Measurements from ENCODE around the gene SPRYD3.

The SPRYD3 gene

GRCh38 chr12:53068811-53069585 is 10.2 kb downstream of the SPRYD3 start:
- no peaks in the 10 kb centered on the region for H3K27me3 ChIP-seq (ENCODE audit: control insufficient read depth, insufficient read depth, low read length)
- no peak overlapping the region for H3K4me3 ChIP-seq (ENCODE audit: low read length)
- no peak overlapping the region for H3K9ac ChIP-seq (ENCODE audit: low read length)
- peaks cover 18% of the 10 kb centered on the region for H3K4me1 ChIP-seq (ENCODE audit: control insufficient read depth, insufficient read depth, low read length)
- peaks cover 20% of the 10 kb centered on the region for H3K36me3 ChIP-seq (ENCODE audit: control insufficient read depth, insufficient read depth, low read length)
- H3K27ac ChIP-seq (ENCODE audit: low read depth, low read length), result no peak overlapping the region

GRCh38 chr12:53067993-53068770 is 11.0 kb downstream of the SPRYD3 start:
- Histone ChIP-seq H3K4me1 (ENCODE audit: control insufficient read depth, insufficient read depth, low read length) (peaks cover 18% of the 10 kb centered on the region), H3K27me3 (ENCODE audit: control insufficient read depth, insufficient read depth, low read length) (no peaks in the 10 kb centered on the region), H3K36me3 (ENCODE audit: control insufficient read depth, insufficient read depth, low read length) (peaks cover 20% of the 10 kb centered on the region), H3K27ac (ENCODE audit: low read depth, low read length) (no peak overlapping the region), H3K4me3 (ENCODE audit: low read length) (no peak overlapping the region), H3K9ac (ENCODE audit: low read length) (no peak overlapping the region)

GRCh38 chr12:53067074-53067992 is 11.9 kb downstream of the SPRYD3 start:
- H3K36me3 ChIP-seq (ENCODE audit: control insufficient read depth, insufficient read depth, low read length), result peaks cover 20% of the 10 kb centered on the region
- H3K4me1 ChIP-seq (ENCODE audit: control insufficient read depth, insufficient read depth, low read length), result peaks cover 15% of the 10 kb centered on the region
- H3K9ac ChIP-seq (ENCODE audit: low read length), result no peak overlapping the region
- H3K27me3 ChIP-seq (ENCODE audit: control insufficient read depth, insufficient read depth, low read length), result no peaks in the 10 kb centered on the region
- H3K4me3 ChIP-seq (ENCODE audit: low read length), result no peak overlapping the region
- no peak overlapping the region for H3K27ac ChIP-seq (ENCODE audit: low read depth, low read length)

GRCh38 chr12:53065975-53066931 is 12.9 kb downstream of the SPRYD3 start:
- Histone ChIP-seq H3K9ac (ENCODE audit: low read length) (no peak overlapping the region), H3K4me1 (ENCODE audit: control insufficient read depth, insufficient read depth, low read length) (peaks cover 4% of the 10 kb centered on the region), H3K27ac (ENCODE audit: low read depth, low read length) (no peak overlapping the region), H3K27me3 (ENCODE audit: control insufficient read depth, insufficient read depth, low read length) (no peaks in the 10 kb centered on the region), H3K36me3 (ENCODE audit: control insufficient read depth, insufficient read depth, low read length) (peaks cover 19% of the 10 kb centered on the region), H3K4me3 (ENCODE audit: low read length) (peak overlapping the region; percentile 29)

GRCh38 chr12:53065470-53065869 is 13.7 kb downstream of the SPRYD3 start:
- Histone ChIP-seq H3K9ac (ENCODE audit: low read length) (no peak overlapping the region), H3K27ac (ENCODE audit: low read depth, low read length) (peak overlapping the region; percentile 0)

GRCh38 chr12:53064613-53065436 is 14.4 kb downstream of the SPRYD3 start:
- Histone ChIP-seq H3K36me3 (ENCODE audit: control insufficient read depth, insufficient read depth, low read length) (peaks cover 11% of the 10 kb centered on the region), H3K27ac (ENCODE audit: low read depth, low read length) (peak overlapping the region; percentile 2), H3K4me3 (ENCODE audit: low read length) (no peak overlapping the region), H3K27me3 (ENCODE audit: control insufficient read depth, insufficient read depth, low read length) (no peaks in the 10 kb centered on the region), H3K4me1 (ENCODE audit: control insufficient read depth, insufficient read depth, low read length) (peaks cover 2% of the 10 kb centered on the region), H3K9ac (ENCODE audit: low read length) (no peak overlapping the region)

More at GRCh38 chr12:53065470-53065869, 13.7 kb downstream of the SPRYD3 start:
- H3K4me1 ChIP-seq (ENCODE audit: control insufficient read depth, insufficient read depth, low read length), result peaks cover 2% of the 10 kb centered on the region
- no peak overlapping the region for H3K4me3 ChIP-seq (ENCODE audit: low read length)
- H3K36me3 ChIP-seq (ENCODE audit: control insufficient read depth, insufficient read depth, low read length), result peaks cover 12% of the 10 kb centered on the region
- H3K27me3 ChIP-seq (ENCODE audit: control insufficient read depth, insufficient read depth, low read length), result no peaks in the 10 kb centered on the region

- H3K27me3 ChIP-seq (ENCODE audit: control insufficient read depth, insufficient read depth, low read length), result no peaks in the 10 kb centered on the region
- no peak overlapping the region for H3K4me3 ChIP-seq (ENCODE audit: low read length)
- no peak overlapping the region for H3K9ac ChIP-seq (ENCODE audit: low read length)
- H3K36me3 ChIP-seq (ENCODE audit: control insufficient read depth, insufficient read depth, low read length), result peaks cover 11% of the 10 kb centered on the region
- H3K4me1 ChIP-seq (ENCODE audit: control insufficient read depth, insufficient read depth, low read length), result peaks cover 2% of the 10 kb centered on the region
- H3K27ac ChIP-seq (ENCODE audit: low read depth, low read length), result no peak overlapping the region
These were observed 15.2 kb downstream of the SPRYD3 start for GRCh38 chr12:53063708-53064612.

GRCh38 chr12:53062977-53063707 is 16.0 kb downstream of the SPRYD3 start:
- no peaks in the 10 kb centered on the region for H3K27me3 ChIP-seq (ENCODE audit: control insufficient read depth, insufficient read depth, low read length)
- H3K4me3 ChIP-seq (ENCODE audit: low read length), result no peak overlapping the region
- no peak overlapping the region for H3K27ac ChIP-seq (ENCODE audit: low read depth, low read length)
- H3K36me3 ChIP-seq (ENCODE audit: control insufficient read depth, insufficient read depth, low read length), result peaks cover 8% of the 10 kb centered on the region
- no peak overlapping the region for H3K9ac ChIP-seq (ENCODE audit: low read length)
- peaks cover 2% of the 10 kb centered on the region for H3K4me1 ChIP-seq (ENCODE audit: control insufficient read depth, insufficient read depth, low read length)

- no peak overlapping the region for H3K27ac ChIP-seq (ENCODE audit: low read depth, low read length)
- peaks cover 2% of the 10 kb centered on the region for H3K4me1 ChIP-seq (ENCODE audit: control insufficient read depth, insufficient read depth, low read length)
- H3K9ac ChIP-seq (ENCODE audit: low read length), result no peak overlapping the region
- peaks cover 7% of the 10 kb centered on the region for H3K36me3 ChIP-seq (ENCODE audit: control insufficient read depth, insufficient read depth, low read length)
- H3K4me3 ChIP-seq (ENCODE audit: low read length), result no peak overlapping the region
- H3K27me3 ChIP-seq (ENCODE audit: control insufficient read depth, insufficient read depth, low read length), result no peaks in the 10 kb centered on the region
These were observed 16.9 kb downstream of the SPRYD3 start for GRCh38 chr12:53062011-53062961.

Data from rectal smooth muscle tissue (tissue), 1 donor.